Parathyroid adenoma (tissue), 2 donors: ENCODE measurements around the gene IGFN1.

Source experiments
- H2AFZ ChIP-seq: fragments of 300-600 bp; sonication (generic); one replicate; pipeline ENCODE4 v1.7.0; 2017; ENCODE audit warnings: antibody characterized with exemption, mild to moderate bottlenecking
- H3K27ac ChIP-seq: fragments of 300-600 bp; sonication (generic); one replicate; pipeline ENCODE4 v1.7.0; 2017
- H3K27me3 ChIP-seq: fragments of 300-600 bp; sonication (generic); one replicate; pipeline ENCODE4 v1.7.0; 2017; ENCODE audit warnings: low read length; ENCODE audit not compliant: control insufficient read depth, insufficient read depth
- H3K36me3 ChIP-seq: fragments of 300-600 bp; sonication (generic); one replicate; pipeline ENCODE4 v1.7.0; 2017; ENCODE audit warnings: low read length; ENCODE audit not compliant: control insufficient read depth, insufficient read depth
- H3K4me1 ChIP-seq: fragments of 300-600 bp; sonication (generic); one replicate; pipeline ENCODE4 v1.7.0; 2017; ENCODE audit warnings: control low read depth
- H3K4me2 ChIP-seq: fragments of 300-600 bp; sonication (generic); one replicate; pipeline ENCODE4 v1.7.0; 2017; ENCODE audit warnings: low read length
- H3K4me3 ChIP-seq: fragments of 300-600 bp; sonication (generic); one replicate; pipeline ENCODE4 v1.7.0; 2017; ENCODE audit warnings: low read depth, low read length
- H3K79me2 ChIP-seq: fragments of 300-600 bp; sonication (generic); one replicate; pipeline ENCODE4 v1.7.0; 2017; ENCODE audit warnings: control low read depth
- H3K9ac ChIP-seq: fragments of 300-600 bp; sonication (generic); one replicate; pipeline ENCODE4 v1.7.0; 2017; ENCODE audit warnings: mild to moderate bottlenecking
- H3K9me3 ChIP-seq: fragments of 300-600 bp; sonication (generic); one replicate; pipeline ENCODE4 v1.7.0; 2017; ENCODE audit warnings: low read length; ENCODE audit not compliant: control insufficient read depth
- TF ChIP-seq, protein P1 (sequence below): fragments of 300-600 bp; sonication (generic); IDR thresholded peaks from one replicate; pipeline ENCODE4 v1.7.0; 2017; ENCODE audit warnings: antibody characterized with exemption, mild to moderate bottlenecking
- donor health status: primary hyperparathyroidism.

Gene IGFN1

DNA sequence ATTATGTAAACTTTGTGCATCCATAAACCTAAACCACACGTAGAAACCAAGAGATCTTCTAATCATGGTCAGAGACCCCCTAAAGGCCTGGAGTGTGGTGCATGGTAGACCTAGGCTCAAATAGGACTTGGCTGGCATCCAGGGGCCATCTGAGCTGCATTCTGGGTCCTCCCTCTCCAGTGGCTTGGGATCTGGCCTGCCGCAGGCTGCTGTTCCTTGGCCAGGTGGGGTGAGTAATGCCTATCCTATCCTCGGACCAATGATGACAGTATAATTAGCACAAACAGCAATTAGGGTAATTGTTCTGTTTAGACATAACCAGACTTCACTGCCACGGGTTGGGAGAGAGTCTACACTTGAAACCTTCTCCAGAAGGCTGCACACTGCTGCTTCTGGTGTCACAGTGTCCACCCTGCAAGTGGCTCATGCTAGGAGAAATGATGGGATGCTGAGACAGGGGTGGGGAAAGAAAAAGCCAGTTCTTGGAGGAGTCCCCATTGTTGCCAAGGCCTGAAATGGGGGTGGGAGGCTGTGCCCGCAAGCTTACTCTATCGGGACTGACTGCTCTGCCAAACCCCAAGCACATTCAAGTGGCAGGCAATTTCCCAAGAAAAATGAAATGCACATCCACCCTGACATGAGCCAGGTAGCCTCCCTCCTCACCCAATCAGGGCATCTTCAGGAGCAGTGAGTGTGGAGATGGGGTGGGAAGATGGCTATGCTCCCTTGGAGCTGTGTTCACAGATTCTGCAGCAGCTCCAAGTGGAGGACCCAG is 80.2 kb downstream of the IGFN1 start:
- Histone ChIP-seq H3K36me3 (no peaks in the 10 kb centered on the region), H3K4me2 (no peak overlapping the region), H3K9me3 (no peaks in the 10 kb centered on the region), H3K27me3 (no peaks in the 10 kb centered on the region), H3K27ac (no peak overlapping the region), H3K4me1 (no peaks in the 10 kb centered on the region), H3K9ac (no peak overlapping the region), H3K79me2 (no peaks in the 10 kb centered on the region), H2AFZ (no peak overlapping the region), H3K4me3 (no peak overlapping the region)
- TF ChIP-seq, protein P1, sequence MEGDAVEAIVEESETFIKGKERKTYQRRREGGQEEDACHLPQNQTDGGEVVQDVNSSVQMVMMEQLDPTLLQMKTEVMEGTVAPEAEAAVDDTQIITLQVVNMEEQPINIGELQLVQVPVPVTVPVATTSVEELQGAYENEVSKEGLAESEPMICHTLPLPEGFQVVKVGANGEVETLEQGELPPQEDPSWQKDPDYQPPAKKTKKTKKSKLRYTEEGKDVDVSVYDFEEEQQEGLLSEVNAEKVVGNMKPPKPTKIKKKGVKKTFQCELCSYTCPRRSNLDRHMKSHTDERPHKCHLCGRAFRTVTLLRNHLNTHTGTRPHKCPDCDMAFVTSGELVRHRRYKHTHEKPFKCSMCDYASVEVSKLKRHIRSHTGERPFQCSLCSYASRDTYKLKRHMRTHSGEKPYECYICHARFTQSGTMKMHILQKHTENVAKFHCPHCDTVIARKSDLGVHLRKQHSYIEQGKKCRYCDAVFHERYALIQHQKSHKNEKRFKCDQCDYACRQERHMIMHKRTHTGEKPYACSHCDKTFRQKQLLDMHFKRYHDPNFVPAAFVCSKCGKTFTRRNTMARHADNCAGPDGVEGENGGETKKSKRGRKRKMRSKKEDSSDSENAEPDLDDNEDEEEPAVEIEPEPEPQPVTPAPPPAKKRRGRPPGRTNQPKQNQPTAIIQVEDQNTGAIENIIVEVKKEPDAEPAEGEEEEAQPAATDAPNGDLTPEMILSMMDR: no peak

DNA sequence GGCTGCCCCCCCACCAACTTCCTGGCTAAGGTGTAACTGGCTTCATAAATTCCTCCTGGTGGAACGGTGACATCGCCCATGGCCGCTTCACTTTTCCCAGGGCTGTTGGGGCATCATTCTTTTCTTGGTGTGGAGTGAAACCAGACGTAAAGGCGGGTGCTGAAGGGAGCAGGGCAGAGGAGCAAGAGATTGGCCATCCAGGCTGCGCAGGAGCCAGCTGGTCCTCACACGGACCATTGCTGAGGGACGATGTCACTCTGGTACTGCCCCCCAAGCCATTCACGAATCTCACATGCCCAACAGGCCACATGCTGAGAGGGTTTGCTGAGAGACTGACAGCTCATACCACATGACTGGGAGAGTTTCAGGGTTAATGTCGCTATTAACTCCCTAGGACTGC is 82.2 kb downstream of the IGFN1 start:
- no peaks in the 10 kb centered on the region for H3K9me3 ChIP-seq
- H3K9ac ChIP-seq: no peak overlapping the region
- no peak overlapping the region for H3K4me3 ChIP-seq
- H3K79me2 ChIP-seq: no peaks in the 10 kb centered on the region
- no peaks in the 10 kb centered on the region for H3K27me3 ChIP-seq
- no peaks in the 10 kb centered on the region for H3K4me1 ChIP-seq
- H2AFZ ChIP-seq: no peak overlapping the region
- no peaks in the 10 kb centered on the region for H3K36me3 ChIP-seq
- no peak overlapping the region for H3K4me2 ChIP-seq
- H3K27ac ChIP-seq: no peak overlapping the region
- TF ChIP-seq, protein P1: no peak

DNA sequence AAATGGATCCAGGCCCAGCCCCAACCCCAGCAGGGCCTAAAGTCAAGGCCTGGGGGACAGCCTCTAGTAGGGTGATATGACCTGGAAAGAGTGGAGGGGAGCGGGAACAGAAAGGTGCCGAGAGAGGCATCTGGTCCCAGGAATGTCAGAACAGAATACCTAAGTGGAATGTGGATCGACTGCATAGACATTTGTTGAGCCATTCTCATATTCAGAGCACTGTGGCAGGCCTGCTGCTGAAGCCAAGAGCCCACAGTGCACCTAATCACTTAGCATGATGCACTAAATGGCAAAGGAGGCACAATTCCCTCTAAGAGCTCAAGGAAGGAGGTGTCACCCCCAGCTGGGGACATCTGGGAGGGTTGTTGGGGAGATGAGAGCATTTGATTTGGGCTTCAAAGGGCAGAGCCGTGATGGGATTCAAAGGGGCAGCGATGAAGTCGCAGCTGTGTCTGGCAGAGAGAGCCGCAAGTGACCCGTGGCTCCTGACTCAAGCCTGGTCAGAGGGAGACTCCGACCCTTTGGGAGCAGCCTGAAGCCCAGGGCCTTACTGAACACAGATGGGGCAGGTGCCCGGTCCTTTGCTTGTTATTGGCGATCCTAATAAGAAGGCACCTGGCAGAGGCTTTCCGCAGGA is 84.1 kb downstream of the IGFN1 start:
- H3K4me2 ChIP-seq: no peak overlapping the region
- no peak overlapping the region for H2AFZ ChIP-seq
- H3K4me3 ChIP-seq: no peak overlapping the region
- H3K27ac ChIP-seq: no peak overlapping the region
- no peaks in the 10 kb centered on the region for H3K4me1 ChIP-seq
- H3K27me3 ChIP-seq: no peaks in the 10 kb centered on the region
- H3K9ac ChIP-seq: no peak overlapping the region
- H3K9me3 ChIP-seq: no peaks in the 10 kb centered on the region
- no peaks in the 10 kb centered on the region for H3K36me3 ChIP-seq
- H3K79me2 ChIP-seq: no peaks in the 10 kb centered on the region
- TF ChIP-seq, protein P1: no peak

- Histone ChIP-seq H3K27ac (no peak overlapping the region), H3K4me2 (no peak overlapping the region), H3K9me3 (no peaks in the 10 kb centered on the region), H3K79me2 (no peaks in the 10 kb centered on the region), H3K36me3 (no peaks in the 10 kb centered on the region), H3K4me3 (no peak overlapping the region), H3K9ac (no peak overlapping the region), H3K27me3 (no peaks in the 10 kb centered on the region), H2AFZ (no peak overlapping the region), H3K4me1 (no peaks in the 10 kb centered on the region)
- TF ChIP-seq, protein P1: no peak
Observed at GRCh38 chr1:201275253-201275666, 84.6 kb downstream of the IGFN1 start.
